Panc1 (cell line): ENCODE data around the gene KCNC3. TPM values are rescaled to one million over a fixed set of nuclear protein-coding genes. Genes with fewer than 3 reads are reported as not detected.

Experiments used
- total RNA-seq: library from RNA; stranded (reverse); gene quantifications from one replicate; pipeline ENCODE4 v1.2.1, GENCODE V29; 2021; ENCODE audit not compliant: unreplicated experiment

KCNC3 gene
- total RNA-seq, 1 experiment from 2014 or later, result 10.8 TPM

Other genes starting within 250 kb of the KCNC3 start
- gene IZUMO2, start 166.1 kb downstream of the KCNC3 start, total RNA-seq, result not detected
- gene MYH14, start 125.8 kb downstream of the KCNC3 start, total RNA-seq, result 23.8 TPM
- 2.5 TPM for gene NAPSA, start 36.3 kb upstream of the KCNC3 start, total RNA-seq
- gene NR1H2, start 47.1 kb upstream of the KCNC3 start, total RNA-seq, result 55.8 TPM
- 71.7 TPM for gene POLD1, start 55.0 kb upstream of the KCNC3 start, total RNA-seq
- not detected for gene SPIB, start 89.6 kb upstream of the KCNC3 start, total RNA-seq
- 0.18 TPM for gene MYBPC2, start 103.5 kb upstream of the KCNC3 start, total RNA-seq
- 66.7 TPM for gene EMC10, start 147.1 kb upstream of the KCNC3 start, total RNA-seq
- gene GARIN5A, start 147.5 kb upstream of the KCNC3 start, total RNA-seq, result 2.0 TPM
- 51.8 TPM for gene JOSD2, start 181.8 kb upstream of the KCNC3 start, total RNA-seq
- gene ASPDH, start 184.5 kb upstream of the KCNC3 start, total RNA-seq, result not detected
- gene LRRC4B, start 239.1 kb upstream of the KCNC3 start, total RNA-seq, result 0.57 TPM